ENCODE data around the gene SULT4A1. TPM values are rescaled to one million over a fixed set of nuclear protein-coding genes. Genes with fewer than 3 reads are reported as not detected.

SULT4A1 gene
- total RNA-seq, 1 experiment from 2014 or later = 8.4 TPM

- Histone ChIP-seq H3K9ac (ENCODE audit: low read length) (no peak overlapping the region), H3K4me1 (ENCODE audit: control insufficient read depth in 1 of 2, insufficient read depth in 2 of 2, low read length in 2 of 2) (peaks cover 0 to 13% of the 10 kb centered on the region in 2 experiments; a peak in 2 of 4 replicates), H3K9me3 (ENCODE audit: control insufficient read depth in 1 of 2, insufficient read depth in 1 of 2, low read depth in 1 of 2, low read length in 2 of 2) (peaks cover 0 to 3% of the 10 kb centered on the region in 2 experiments; a peak in 1 of 4 replicates), H3K9me2 (ENCODE audit: insufficient read depth) (no peaks in the 10 kb centered on the region), H3K36me3 (ENCODE audit: control insufficient read depth in 1 of 2, insufficient read depth in 2 of 2, low read length in 2 of 2) (no peaks in the 10 kb centered on the region), H3K4me3 (replicated peaks in 1 of 2; ENCODE audit: low read depth in 1 of 2, low read length in 2 of 2) (no peak overlapping the region), H2AFZ (ENCODE audit: low read depth, low read length, poor library complexity, severe bottlenecking) (no peak overlapping the region), H3K4me2 (ENCODE audit: low read length) (no peak overlapping the region), H3K79me2 (ENCODE audit: insufficient read depth, low read length) (peaks cover 85% of the 10 kb centered on the region), H3K27me3 (ENCODE audit: insufficient read depth, low read length) (0 out of 2 replicates have a peak, but pooled peaks cover 2% of the 10 kb centered on the region), H4K20me1 (ENCODE audit: insufficient read depth) (no peaks in the 10 kb centered on the region), H3K27ac (ENCODE audit: low read depth, low read length) (no peak overlapping the region)
- intact Hi-C loops (cut with micrococcal nuclease) = no loop called here
- ChIA-PET RAD21 (ENCODE audit: low non-redundant PET in 1 of 2, low total read pairs in 2 of 2, uncharacterized antibody in 2 of 2, unreplicated experiment in 2 of 2) (no interaction called here), CTCF (no interaction called here), POLR2A (no interaction called here)
- DNase-seq (ENCODE audit: low read depth, low spot score) = no peak
- no peak for TF ChIP-seq ELF1 (IDR thresholded peaks at IDR 0.05; ENCODE audit: borderline replicate concordance, low read depth)
- no peak for TF ChIP-seq EZH2phosphoT487 (IDR thresholded peaks at IDR 0.05; ENCODE audit: borderline replicate concordance)
- TF ChIP-seq SRF (IDR thresholded peaks at IDR 0.05; ENCODE audit: low read depth) = no peak
- TF ChIP-seq ZFX (IDR thresholded peaks at IDR 0.05) = no peak
- no peak for TF ChIP-seq ZNF274 (IDR thresholded peaks at IDR 0.05; ENCODE audit: low read depth, low read length)
- no peak for TF ChIP-seq MAX (IDR thresholded peaks at IDR 0.05)
- TF ChIP-seq EGR1 (IDR thresholded peaks at IDR 0.05; ENCODE audit: low read depth) = no peak
- no peak for TF ChIP-seq ZBTB33 (IDR thresholded peaks at IDR 0.05; ENCODE audit: extremely low read depth, insufficient replicate concordance, low read length)
- no TSS peak for BruUV-seq (replicated peaks)
- ATAC-seq = no peak
These were observed 4.9 kb downstream of the SULT4A1 start for GRCh38 chr22:43857367-43857766.

GRCh38 chr22:43855431-43855830 is 6.9 kb downstream of the SULT4A1 start:
- no TSS peak for BruUV-seq (replicated peaks)
- ATAC-seq = no peak
- Histone ChIP-seq H3K27ac (ENCODE audit: low read depth, low read length) (no peak overlapping the region), H3K36me3 (ENCODE audit: control insufficient read depth in 1 of 2, insufficient read depth in 2 of 2, low read length in 2 of 2) (no peaks in the 10 kb centered on the region), H3K9me2 (ENCODE audit: insufficient read depth) (no peaks in the 10 kb centered on the region), H3K9me3 (ENCODE audit: control insufficient read depth in 1 of 2, insufficient read depth in 1 of 2, low read depth in 1 of 2, low read length in 2 of 2) (peaks cover 0 to 3% of the 10 kb centered on the region in 2 experiments; a peak in 1 of 4 replicates), H3K9ac (ENCODE audit: low read length) (no peak overlapping the region), H2AFZ (ENCODE audit: low read depth, low read length, poor library complexity, severe bottlenecking) (no peak overlapping the region), H3K4me1 (ENCODE audit: control insufficient read depth in 1 of 2, insufficient read depth in 2 of 2, low read length in 2 of 2) (peaks cover 0 to 6% of the 10 kb centered on the region in 2 experiments; a peak in 1 of 4 replicates), H4K20me1 (ENCODE audit: insufficient read depth) (no peaks in the 10 kb centered on the region), H3K4me3 (replicated peaks in 1 of 2; ENCODE audit: low read depth in 1 of 2, low read length in 2 of 2) (no peak overlapping the region), H3K79me2 (ENCODE audit: insufficient read depth, low read length) (peaks cover 80% of the 10 kb centered on the region), H3K4me2 (ENCODE audit: low read length) (no peak overlapping the region), H3K27me3 (ENCODE audit: insufficient read depth, low read length) (peaks cover 7% of the 10 kb centered on the region; the same call in 1 of the 2 replicates)
- ChIA-PET RAD21 (ENCODE audit: low non-redundant PET in 1 of 2, low total read pairs in 2 of 2, uncharacterized antibody in 2 of 2, unreplicated experiment in 2 of 2) (no interaction called here), POLR2A (no interaction called here), CTCF (interaction anchor here (1.5 kb wide), 1 partner anchor 28 kb away, joined by 4 read pairs; no protein-coding TSS in a partner anchor)
- DNase-seq (ENCODE audit: low read depth, low spot score) = no peak
- TF ChIP-seq CBX3 (IDR thresholded peaks at IDR 0.05; ENCODE audit: low read depth) (no peak), EZH2phosphoT487 (IDR thresholded peaks at IDR 0.05; ENCODE audit: borderline replicate concordance) (no peak), JUND (IDR thresholded peaks at IDR 0.05) (no peak), SP1 (IDR thresholded peaks at IDR 0.05; ENCODE audit: low read depth) (no peak)
- intact Hi-C loops (cut with micrococcal nuclease) = no loop called here

All from HCT116 (cell line).